GM12878 (cell line): ENCODE data around the gene SLC47A2.

Experiments
- CBFB ChIP-seq: IDR thresholded peaks from 2 replicates; pipeline ENCODE4 v1.6.1; 2016; ENCODE audit warnings: antibody characterized with exemption, low read depth
- EED ChIP-seq: sonication (generic); IDR thresholded peaks from 2 replicates; pipeline ENCODE4 v1.6.1; 2016; ENCODE audit warnings: antibody characterized with exemption, low read depth
- EZH2 ChIP-seq: IDR thresholded peaks from 2 replicates; pipeline ENCODE4 v1.6.1; 2012; ENCODE audit warnings: low read depth, mild to moderate bottlenecking, control low read depth, inconsistent platforms, low read length, borderline replicate concordance; ENCODE audit not compliant: control insufficient read depth
- POLR2A ChIP-seq: IDR thresholded peaks from 2 replicates; pipeline ENCODE4 v1.6.1; 2011; ENCODE audit warnings: low read depth, mild to moderate bottlenecking, low read length
- RFX5 ChIP-seq: IDR thresholded peaks from 2 replicates; pipeline ENCODE4 v1.6.1; 2011; ENCODE audit warnings: low read depth, low read length, improper control_type of control experiment
- SMC3 ChIP-seq: IDR thresholded peaks from 2 replicates; pipeline ENCODE4 v1.6.1; 2011; ENCODE audit warnings: low read length, improper control_type of control experiment, borderline replicate concordance
- SREBF2 ChIP-seq: IDR thresholded peaks from 2 replicates; pipeline ENCODE4 v1.6.1; 2012; ENCODE audit warnings: mild to moderate bottlenecking, low read length
- ZNF274 ChIP-seq: IDR thresholded peaks from one replicate; pipeline ENCODE4 v1.8.0; 2011; ENCODE audit not compliant: insufficient read length, insufficient read depth
- TF ChIP-seq, protein P1 (sequence below): IDR thresholded peaks from 2 replicates; pipeline ENCODE4 v1.6.1; 2012; ENCODE audit warnings: mild to moderate bottlenecking, low read depth, low read length
- TF ChIP-seq, protein P2 (sequence below), 3 experiments: IDR thresholded peaks in 2 of 3; conservative IDR thresholded peaks in 1 of 3; 2 replicates each; pipeline ENCODE4 v1.5.1; 2011; ENCODE audit warnings: low read depth in 3 of 3, low read length in 3 of 3, mild to moderate bottlenecking in 3 of 3, control low read depth in 2 of 3, moderate library complexity in 2 of 3, inconsistent platforms in 1 of 3, mixed read lengths in 1 of 3; ENCODE audit not compliant: control insufficient read depth in 2 of 3, insufficient read depth in 1 of 3; ENCODE audit errors: extremely low read depth in 1 of 3
- TF ChIP-seq, protein P3 (sequence below): IDR thresholded peaks from 2 replicates; pipeline ENCODE4 v1.6.1; 2011; ENCODE audit warnings: low read depth, mild to moderate bottlenecking, low read length, moderate library complexity, borderline replicate concordance; ENCODE audit errors: extremely low read depth
- TF ChIP-seq, protein P4 (sequence below): IDR thresholded peaks from 2 replicates; pipeline ENCODE4 v1.6.1; 2011; ENCODE audit warnings: low read depth, low read length, improper control_type of control experiment, borderline replicate concordance

DNA sequence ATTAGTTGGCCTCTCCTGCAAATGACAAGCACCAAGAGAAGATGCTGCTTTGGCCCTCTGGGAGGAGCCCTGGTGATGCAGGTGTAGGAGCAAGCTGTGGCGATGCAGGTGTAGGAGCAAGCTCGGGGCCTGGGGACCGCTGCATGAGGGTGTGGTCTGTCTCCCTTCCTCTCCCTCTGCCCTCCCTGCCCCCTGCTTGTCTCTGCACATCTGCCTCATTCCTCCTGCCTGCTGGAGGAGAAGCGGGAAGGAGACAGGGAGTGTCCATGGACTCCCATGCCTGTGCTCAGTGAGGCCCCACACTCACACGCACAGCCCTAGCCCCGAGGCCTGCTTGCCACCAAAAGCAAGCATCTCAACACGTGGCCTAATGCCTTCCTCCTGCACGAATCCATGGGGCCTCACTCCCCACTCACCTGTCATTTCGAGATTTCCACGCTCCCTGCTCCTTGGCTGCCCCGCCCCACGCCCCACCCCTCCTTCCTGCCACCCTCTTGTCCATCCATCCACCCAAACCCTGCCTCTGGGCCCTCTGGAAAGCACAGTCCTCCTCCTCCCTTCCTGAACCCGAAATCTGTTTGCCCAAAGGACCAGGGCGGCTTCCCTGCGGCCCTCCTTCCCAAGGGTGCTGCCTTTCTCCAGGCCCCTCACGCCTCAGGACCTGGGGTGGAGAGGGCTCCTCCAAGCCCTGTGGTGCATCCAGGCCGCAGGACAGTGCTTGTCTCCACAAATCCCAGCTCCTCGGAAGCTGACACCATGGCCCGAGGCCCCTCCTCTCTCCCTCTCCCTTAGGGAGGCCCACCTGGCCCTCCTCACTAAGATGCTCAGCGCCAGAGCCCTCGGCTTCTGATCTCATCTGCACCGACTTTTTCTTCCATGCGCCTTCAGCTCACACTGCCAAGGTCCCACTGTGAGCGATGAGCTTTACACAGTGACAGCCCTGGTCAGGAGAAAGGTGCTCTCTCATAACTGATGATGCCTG is 43.5 kb upstream of the SLC47A2 start:
- TF ChIP-seq, protein P1, sequence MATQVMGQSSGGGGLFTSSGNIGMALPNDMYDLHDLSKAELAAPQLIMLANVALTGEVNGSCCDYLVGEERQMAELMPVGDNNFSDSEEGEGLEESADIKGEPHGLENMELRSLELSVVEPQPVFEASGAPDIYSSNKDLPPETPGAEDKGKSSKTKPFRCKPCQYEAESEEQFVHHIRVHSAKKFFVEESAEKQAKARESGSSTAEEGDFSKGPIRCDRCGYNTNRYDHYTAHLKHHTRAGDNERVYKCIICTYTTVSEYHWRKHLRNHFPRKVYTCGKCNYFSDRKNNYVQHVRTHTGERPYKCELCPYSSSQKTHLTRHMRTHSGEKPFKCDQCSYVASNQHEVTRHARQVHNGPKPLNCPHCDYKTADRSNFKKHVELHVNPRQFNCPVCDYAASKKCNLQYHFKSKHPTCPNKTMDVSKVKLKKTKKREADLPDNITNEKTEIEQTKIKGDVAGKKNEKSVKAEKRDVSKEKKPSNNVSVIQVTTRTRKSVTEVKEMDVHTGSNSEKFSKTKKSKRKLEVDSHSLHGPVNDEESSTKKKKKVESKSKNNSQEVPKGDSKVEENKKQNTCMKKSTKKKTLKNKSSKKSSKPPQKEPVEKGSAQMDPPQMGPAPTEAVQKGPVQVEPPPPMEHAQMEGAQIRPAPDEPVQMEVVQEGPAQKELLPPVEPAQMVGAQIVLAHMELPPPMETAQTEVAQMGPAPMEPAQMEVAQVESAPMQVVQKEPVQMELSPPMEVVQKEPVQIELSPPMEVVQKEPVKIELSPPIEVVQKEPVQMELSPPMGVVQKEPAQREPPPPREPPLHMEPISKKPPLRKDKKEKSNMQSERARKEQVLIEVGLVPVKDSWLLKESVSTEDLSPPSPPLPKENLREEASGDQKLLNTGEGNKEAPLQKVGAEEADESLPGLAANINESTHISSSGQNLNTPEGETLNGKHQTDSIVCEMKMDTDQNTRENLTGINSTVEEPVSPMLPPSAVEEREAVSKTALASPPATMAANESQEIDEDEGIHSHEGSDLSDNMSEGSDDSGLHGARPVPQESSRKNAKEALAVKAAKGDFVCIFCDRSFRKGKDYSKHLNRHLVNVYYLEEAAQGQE = no peak
- TF ChIP-seq EZH2 (no peak), ZNF274 (no peak), SMC3 (no peak), POLR2A (no peak), EED (no peak), RFX5 (no peak), CBFB (no peak), SREBF2 (no peak)
- TF ChIP-seq, protein P2, sequence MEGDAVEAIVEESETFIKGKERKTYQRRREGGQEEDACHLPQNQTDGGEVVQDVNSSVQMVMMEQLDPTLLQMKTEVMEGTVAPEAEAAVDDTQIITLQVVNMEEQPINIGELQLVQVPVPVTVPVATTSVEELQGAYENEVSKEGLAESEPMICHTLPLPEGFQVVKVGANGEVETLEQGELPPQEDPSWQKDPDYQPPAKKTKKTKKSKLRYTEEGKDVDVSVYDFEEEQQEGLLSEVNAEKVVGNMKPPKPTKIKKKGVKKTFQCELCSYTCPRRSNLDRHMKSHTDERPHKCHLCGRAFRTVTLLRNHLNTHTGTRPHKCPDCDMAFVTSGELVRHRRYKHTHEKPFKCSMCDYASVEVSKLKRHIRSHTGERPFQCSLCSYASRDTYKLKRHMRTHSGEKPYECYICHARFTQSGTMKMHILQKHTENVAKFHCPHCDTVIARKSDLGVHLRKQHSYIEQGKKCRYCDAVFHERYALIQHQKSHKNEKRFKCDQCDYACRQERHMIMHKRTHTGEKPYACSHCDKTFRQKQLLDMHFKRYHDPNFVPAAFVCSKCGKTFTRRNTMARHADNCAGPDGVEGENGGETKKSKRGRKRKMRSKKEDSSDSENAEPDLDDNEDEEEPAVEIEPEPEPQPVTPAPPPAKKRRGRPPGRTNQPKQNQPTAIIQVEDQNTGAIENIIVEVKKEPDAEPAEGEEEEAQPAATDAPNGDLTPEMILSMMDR (IDR thresholded peaks at IDR 0.05 in 2 of 3, conservative IDR thresholded peaks at IDR 0.05 in 1 of 3; ENCODE audit: control insufficient read depth in 2 of 3, extremely low read depth in 1 of 3, insufficient read depth in 1 of 3, low read depth in 3 of 3, low read length in 3 of 3) = no peak
- TF ChIP-seq, protein P3, sequence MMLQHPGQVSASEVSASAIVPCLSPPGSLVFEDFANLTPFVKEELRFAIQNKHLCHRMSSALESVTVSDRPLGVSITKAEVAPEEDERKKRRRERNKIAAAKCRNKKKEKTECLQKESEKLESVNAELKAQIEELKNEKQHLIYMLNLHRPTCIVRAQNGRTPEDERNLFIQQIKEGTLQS = no peak
- TF ChIP-seq, protein P4, sequence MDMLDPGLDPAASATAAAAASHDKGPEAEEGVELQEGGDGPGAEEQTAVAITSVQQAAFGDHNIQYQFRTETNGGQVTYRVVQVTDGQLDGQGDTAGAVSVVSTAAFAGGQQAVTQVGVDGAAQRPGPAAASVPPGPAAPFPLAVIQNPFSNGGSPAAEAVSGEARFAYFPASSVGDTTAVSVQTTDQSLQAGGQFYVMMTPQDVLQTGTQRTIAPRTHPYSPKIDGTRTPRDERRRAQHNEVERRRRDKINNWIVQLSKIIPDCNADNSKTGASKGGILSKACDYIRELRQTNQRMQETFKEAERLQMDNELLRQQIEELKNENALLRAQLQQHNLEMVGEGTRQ = no peak
